ENCODE results near the gene FOXP1.

DNA sequence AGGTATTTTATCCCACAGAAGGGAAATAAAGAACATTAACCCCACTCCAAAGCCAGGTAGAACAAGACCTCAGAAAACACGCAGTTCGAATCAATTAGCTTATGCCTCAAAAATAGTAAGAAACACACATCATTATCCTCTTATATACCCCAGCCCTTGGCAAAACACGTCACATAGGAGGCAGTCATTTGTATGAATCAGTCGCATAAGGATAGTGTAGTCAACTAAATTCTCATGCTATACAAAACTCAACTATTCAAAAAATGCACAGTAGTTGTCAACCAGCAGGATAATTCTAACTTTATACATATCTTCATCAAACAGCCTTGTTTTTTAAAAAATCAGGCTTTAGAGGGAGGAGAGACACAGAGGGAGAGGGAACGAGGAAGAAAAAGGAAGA, 298.4 kb downstream of the FOXP1 start:
- TF ChIP-seq POLR2AphosphoS5 (IDR thresholded peaks at IDR 0.05; ENCODE audit: low read depth, low read length) (no peak), POLR2A (IDR thresholded peaks at IDR 0.05; ENCODE audit: low read depth, low read length) (no peak), TAF1 (IDR thresholded peaks at IDR 0.05; ENCODE audit: borderline replicate concordance, low read depth, low read length) (no peak)

Measured in GM12892 (cell line).